GM21529 (cell line): ENCODE results near the gene CCNO.

ENCODE experiments used
- ATAC-seq: cut with Tn5 transposase; IDR thresholded peaks from one replicate; pipeline ENCODE4 v1.9.1; 2021; ENCODE audit not compliant: unreplicated experiment

Gene CCNO

DNA sequence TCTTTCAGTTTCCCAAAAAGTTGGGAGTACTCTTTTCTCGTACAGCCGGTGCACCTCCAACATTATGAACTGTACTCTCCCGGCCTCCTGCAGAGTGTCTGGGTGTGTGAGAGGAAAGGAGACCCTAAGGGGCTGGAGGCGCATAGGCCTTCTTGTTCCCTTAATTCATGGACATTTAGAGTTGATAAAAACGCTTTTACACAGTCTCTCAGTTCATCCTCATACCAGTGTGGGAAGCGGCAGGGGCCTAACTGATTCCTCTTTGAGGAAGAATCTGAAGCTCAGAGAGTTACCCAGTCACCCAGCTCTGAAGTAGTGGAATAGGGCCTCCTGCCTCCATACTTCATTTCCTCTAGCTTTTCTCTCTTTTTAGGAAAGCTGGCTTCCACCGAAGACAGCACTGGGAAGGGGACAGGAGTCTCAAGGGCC is 9.6 kb downstream of the CCNO start:
- ATAC-seq: no peak

DNA sequence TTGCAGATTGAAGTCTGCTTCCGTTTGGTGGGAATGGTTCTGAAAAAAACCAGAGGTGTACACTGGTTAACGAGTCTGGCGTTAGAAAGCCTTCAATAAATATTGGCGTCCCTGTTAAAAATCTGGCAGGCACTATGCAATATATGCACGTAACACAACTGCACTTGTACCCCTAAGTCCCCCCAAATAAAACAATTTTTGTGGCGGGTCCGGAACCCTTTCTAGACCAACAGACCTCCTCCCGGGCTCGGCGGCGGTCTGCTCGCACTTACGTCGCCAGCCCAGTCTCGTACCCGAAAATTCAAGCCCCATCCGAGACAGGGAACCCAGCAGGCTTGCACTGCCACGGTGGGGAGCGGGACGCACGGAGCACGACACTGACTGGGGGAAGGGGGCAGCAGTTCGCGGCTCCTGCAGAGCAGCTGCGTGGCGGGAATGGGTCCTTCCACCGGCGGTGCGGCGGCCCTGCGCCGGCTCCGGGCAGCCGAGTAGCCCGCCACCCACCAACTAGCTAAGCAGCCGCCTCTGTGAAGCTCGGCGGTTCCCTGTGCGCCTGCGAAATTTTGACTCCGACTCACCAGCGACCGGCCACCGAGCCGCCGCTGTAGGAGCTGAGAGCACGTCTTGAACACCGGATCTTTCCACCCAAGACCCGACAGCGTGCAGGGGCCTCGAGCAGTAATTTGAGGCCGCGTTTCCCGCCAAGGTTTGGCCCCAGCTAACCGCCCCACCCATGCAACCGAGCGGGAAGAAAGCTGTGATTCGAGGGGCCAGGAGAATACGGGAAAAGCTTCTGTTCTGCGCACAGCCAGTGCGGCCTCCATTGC is 10.2 kb downstream of the CCNO start:
- no peak for ATAC-seq

DNA sequence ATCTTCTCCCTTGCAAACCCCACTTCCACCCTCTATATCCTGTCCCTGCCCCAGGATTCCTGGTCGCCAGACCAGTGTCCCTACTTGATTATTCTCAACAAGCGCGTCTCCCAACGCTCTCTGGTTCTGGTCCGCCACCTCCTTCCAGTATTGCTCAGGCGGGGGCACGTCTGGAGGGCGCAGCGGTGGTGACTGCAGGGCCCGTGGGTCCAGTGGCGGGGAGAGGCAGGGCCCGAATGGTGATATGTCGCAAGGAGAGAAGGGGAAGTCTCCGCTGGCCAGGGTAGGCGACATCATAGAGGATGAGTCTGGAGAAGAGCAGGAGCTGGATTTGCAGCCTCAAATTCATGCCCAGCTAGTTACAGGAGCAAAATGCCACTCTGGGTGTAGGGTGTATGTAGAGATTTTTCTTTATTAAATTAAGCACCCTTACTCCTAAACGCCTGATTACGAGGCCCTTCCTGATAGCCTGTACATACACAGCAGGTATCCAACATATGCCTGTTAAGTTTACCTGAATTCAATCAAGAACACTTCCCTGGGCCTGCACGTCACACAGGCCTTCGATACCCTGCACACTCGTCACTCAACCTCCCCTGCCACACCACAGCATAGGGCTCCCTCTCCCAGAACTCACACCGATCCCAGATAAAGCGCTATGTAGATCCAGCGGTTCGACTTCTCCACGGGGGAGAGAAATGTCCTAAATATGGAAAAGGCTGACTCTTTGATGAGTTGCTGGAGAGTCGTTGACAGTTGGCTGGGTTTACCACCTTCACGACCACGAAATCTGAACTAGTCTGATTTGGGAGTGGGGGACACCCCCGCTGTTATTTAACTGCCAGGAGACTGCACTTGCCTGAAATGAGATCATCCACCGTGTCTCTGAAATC is 11.1 kb downstream of the CCNO start:
- no peak for ATAC-seq

DNA sequence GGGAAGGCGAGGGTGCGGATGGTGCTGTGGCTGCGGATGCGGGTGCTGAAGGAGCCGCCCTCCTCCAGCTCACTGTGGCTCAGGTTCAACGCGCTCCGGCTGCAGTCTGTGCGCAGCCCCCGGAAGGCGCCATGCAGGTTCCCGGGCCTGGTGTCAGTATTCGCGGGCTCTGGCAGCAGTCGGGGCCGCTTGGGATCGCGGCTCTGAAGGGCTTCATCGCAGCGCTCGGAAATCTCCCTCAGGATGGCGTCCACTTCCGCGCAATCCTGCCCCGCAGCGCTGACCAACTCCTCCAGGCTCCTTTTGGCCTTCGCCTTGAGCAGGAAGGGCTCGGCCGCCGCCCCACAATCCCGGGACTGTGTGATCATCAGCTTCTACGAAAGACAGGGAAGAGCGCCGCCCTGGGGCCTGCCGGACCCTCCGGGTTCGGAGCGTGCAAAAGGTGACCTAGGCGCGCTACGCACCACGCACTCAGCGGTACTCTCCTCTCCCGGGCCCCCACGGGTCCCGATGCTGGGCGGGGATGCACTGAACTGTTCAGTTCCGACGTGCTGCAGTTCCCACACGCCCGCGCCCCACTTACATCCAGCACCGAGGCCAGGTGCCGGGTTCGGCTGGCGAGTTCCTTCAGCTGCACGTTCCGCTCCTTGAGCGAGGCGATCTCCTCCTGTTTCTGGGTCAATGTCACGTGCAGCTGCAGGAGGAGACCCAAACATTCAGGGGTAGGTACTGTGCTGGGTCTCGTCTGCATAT is 12.8 kb downstream of the CCNO start:
- no peak for ATAC-seq

DNA sequence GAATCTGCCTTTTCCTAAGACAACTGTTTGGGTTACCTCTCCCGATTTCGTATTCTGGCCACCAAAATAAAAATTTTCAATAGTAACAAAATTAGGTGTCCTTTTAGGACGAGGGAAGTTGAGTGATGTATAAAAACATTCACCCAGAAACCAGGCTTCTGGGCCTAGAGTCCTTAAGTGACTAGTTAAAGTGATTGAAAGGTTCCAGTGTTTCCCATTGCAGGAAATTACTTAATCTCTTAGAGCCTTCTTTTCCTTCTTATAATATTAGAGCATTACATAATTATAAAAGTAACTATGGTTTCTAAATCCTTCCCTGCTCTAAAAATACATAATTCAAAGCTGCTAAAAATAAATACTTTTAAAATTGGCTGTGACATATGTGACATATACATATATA is 13.6 kb downstream of the CCNO start:
- no peak for ATAC-seq

DNA sequence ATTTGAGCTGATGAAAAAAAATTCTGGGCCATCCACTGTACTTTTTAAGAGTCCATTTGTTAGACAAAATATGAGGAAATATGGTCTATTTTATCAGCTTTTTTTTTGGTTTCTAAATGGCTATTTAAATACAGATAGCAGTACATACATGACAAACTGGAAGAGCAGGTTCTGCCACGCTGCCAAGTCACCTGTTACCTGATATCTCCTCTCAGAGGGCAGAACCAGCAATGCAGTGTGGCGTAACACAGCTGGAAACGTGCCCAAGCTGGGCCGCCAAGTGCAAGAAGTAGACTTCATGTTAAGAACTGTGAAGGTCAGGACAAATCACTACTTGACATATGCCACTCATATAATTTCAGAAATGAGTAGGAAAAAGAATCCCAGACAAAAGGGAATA is 14.4 kb downstream of the CCNO start:
- no peak for ATAC-seq

DNA sequence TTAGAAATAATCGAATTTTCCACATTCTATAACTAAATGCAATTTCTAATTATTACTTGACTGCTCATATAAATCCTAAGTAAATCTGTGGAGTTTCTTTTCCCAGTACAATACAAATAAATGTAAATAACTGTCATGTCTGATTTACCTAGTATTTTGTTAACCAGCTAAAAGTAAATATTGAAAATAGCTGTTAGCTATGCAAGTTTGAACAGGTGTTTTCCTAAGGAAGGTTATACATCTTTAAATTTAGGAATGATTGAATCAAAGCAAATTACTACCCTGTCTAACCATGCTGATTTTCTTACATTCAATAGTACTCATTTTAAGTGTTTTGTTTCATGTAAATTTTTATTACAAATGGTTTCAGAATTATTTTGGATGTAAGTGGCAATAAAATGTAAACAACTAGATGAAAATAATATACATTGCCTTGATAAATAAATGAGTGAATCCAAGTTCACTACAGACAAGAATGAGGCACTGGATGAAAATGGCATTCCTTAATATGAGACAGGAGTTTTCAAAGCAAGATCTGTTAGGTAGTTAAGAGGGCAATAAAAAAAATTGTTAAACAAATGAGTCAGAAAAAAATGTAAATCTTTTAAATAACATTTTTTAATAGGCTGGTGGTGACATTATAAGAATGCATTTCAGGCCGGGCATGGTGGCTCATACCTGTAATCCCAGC is 22.1 kb downstream of the CCNO start:
- no peak for ATAC-seq

DNA sequence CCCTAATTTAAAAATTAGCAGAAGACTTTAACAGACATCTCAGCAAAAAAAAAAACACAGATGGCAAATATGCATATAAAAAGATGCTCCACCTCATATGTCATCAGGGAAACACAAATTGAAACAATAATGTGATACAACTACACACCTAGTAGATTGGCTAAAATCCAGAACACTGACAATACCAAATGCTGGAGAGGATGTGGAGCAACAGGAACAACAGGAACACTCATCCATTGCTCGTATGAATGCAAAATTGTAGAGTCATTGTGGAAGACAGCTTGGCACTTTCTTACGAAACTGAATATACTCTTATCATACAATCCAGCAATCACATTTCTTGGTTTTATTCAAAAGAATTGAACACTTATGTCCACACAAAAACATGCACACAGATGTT is 28.4 kb downstream of the CCNO start:
- ATAC-seq: no peak

DNA sequence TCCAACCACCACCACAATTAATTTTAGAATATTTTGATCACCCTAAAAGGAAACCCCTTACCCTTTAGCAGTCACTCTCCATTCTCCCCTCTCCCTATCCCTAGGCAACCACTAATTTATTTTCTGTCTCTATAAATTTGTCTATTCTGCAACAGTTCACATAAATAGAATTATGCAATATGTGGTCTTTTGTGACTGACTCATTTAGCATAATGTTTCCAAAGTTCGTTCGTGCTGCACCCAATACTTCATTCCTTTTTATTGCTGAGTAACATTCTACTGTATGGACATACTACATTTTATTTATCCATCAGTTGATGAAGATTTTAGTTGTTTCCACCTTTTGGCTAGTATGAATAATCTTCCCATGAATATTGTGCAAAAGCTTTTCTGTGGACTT is 42.2 kb downstream of the CCNO start:
- ATAC-seq: no peak

DNA sequence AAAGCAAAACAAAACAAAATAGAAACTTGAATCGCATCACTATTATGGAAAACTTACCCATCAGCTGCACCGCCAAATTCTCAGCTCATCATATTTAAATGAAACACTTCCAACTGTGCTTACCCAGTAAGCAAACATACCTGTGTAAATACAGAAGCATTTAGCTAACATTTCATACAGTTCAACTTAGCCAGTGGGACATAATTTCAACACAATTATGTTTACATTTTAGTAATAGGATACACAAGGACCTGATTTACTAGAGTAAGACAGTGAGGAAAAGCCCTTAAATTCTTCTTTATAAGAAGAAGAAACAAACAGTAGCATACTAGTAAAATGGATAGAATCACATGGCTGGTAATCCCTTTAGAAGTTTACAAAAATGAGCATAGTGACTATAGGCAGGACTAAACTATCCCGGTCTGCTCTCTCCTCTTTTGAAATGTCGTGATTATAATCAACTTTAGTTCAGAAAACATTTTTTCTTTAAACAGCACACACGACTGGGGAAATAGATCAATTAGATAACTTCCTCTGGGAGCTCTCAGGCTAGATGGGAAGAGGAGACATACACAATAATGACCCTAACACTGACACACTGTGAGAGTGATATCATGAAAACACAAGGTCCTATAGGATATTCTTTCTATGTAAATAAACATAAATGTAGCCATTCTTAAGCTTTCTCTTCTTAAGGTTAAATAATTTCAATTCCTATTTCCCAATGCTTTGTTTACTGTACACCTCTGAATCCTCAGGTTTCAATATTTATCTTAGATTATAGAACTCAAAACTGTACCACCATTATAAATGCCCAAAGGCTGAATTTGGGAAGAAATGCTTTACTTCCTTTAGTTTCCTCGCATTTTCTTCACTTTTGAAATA is 44.5 kb downstream of the CCNO start:
- ATAC-seq: no peak

DNA sequence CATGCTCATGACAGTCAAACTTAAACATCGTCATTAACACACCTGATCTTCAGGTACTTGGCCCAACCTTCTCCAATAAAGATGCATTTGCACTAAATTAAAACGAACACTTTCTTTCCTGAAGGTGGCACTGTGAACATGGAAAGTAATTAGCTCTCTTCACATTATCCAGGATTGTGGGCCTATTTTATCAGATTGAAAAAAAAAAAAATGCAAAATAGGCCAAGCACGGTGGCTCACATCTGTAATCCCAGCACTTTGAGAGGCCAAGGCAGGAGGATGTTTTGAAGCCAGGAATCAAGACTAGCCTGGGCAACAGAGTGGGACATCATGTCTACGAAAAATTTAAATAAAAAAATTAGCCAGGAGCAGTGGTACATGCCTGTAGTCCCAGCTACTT is 46.0 kb downstream of the CCNO start:
- ATAC-seq: no peak
